Common myeloid progenitor, CD34-positive (primary cell): ENCODE results near the gene GJD3.

ENCODE experiments used
- CTCF ChIA-PET: fragments of 350-600 bp; sonication (Branson Sonifier 250); formaldehyde crosslinking; loops from one replicate; lab custom pipeline; 2021; ENCODE audit warnings: antibody characterized with exemption; lab: Charles Lee
- POLR2A ChIA-PET: fragments of 350-600 bp; sonication (Branson Sonifier 250); formaldehyde crosslinking; loops from one replicate; lab custom pipeline; 2021; ENCODE audit warnings: antibody characterized with exemption; lab: Charles Lee
- DNase-seq, 3 donors: peaks; one replicate each; pipeline versions ENCODE4 v3.0.0 to v3.0.0-alpha.2; 2013
- H3K27ac ChIP-seq, 2 experiments: 1 replicate in 1 of 2; 2 replicates in 1 of 2; pipeline ENCODE4 v1.7.0; 2013; ENCODE audit warnings: inconsistent platforms in 2 of 2, low read length in 2 of 2, mild to moderate bottlenecking in 2 of 2, low read depth in 1 of 2, moderate library complexity in 1 of 2; ENCODE audit not compliant: severe bottlenecking in 2 of 2, insufficient read depth in 1 of 2, poor library complexity in 1 of 2
- H3K27me3 ChIP-seq, 5 experiments: replicated peaks in 2 of 5; 1 replicate in 3 of 5; 2 replicates in 2 of 5; pipeline versions ENCODE4 v1.6.1 to v1.7.0; 2013; ENCODE audit warnings: low read length in 4 of 5, mild to moderate bottlenecking in 2 of 5, moderate library complexity in 2 of 5, inconsistent platforms in 1 of 5; ENCODE audit not compliant: insufficient read depth in 5 of 5, control insufficient read depth in 4 of 5
- H3K36me3 ChIP-seq, 4 experiments: 1 replicate in 2 of 4; 2 replicates in 2 of 4; pipeline versions ENCODE4 v1.6.1 to v1.7.0; 2013; ENCODE audit warnings: low read length in 3 of 4, control low read depth in 1 of 4, mild to moderate bottlenecking in 1 of 4; ENCODE audit not compliant: control insufficient read depth in 4 of 4, insufficient read depth in 4 of 4
- H3K4me1 ChIP-seq, 4 experiments: 1 replicate in 3 of 4; 2 replicates in 1 of 4; pipeline versions ENCODE4 v1.6.1 to v1.7.1; 2013; ENCODE audit warnings: low read length in 3 of 4, mild to moderate bottlenecking in 3 of 4, control low read depth in 1 of 4, inconsistent platforms in 1 of 4, moderate library complexity in 1 of 4; ENCODE audit not compliant: control insufficient read depth in 4 of 4, insufficient read depth in 4 of 4; ENCODE audit errors: control extremely low read depth in 1 of 4
- H3K4me3 ChIP-seq, 7 experiments: 1 replicate in 4 of 7; 2 replicates in 3 of 7; pipeline versions ENCODE4 v1.5.1 to v1.7.0; 2013; ENCODE audit warnings: mild to moderate bottlenecking in 7 of 7, low read length in 6 of 7, moderate library complexity in 6 of 7, inconsistent platforms in 2 of 7, low read depth in 2 of 7, control low read depth in 1 of 7; ENCODE audit not compliant: insufficient read depth in 4 of 7, control insufficient read depth in 1 of 7; ENCODE audit errors: extremely low read depth in 1 of 7
- H3K9me3 ChIP-seq, 5 experiments: 1 replicate in 4 of 5; 2 replicates in 1 of 5; pipeline versions ENCODE4 v1.6.1 to v1.7.1; 2013; ENCODE audit warnings: low read length in 4 of 5, mild to moderate bottlenecking in 2 of 5, inconsistent platforms in 1 of 5, low read depth in 1 of 5, moderate library complexity in 1 of 5; ENCODE audit not compliant: control insufficient read depth in 4 of 5, insufficient read depth in 2 of 5; ENCODE audit errors: control extremely low read depth in 1 of 5
- WGBS: methylation state at CpG from one replicate; pipeline ENCODE4 v1.1.5; 2013; ENCODE audit not compliant: insufficient coverage; 5-methylcytosine and 5-hydroxymethylcytosine counted together

The GJD3 gene

GRCh38 chr17:40335620-40336019, 28.9 kb downstream of the GJD3 start:
- POLR2A ChIA-PET: interaction anchor here (0.9 kb wide), 1 partner anchor 9 kb away, joined by 3 read pairs; no protein-coding TSS in a partner anchor
- no peak overlapping the region for H3K4me3 ChIP-seq
- no peak for DNase-seq
- no peaks in the 10 kb centered on the region for H3K9me3 ChIP-seq
- no peak overlapping the region for H3K27ac ChIP-seq
- H3K36me3 ChIP-seq: peaks cover 0 to 50% (median 12%) of the 10 kb centered on the region in 4 experiments
- WGBS: 94% methylated on average over 7 of the region's 8 CpGs
- peaks cover 22 to 92% (median 78%) of the 10 kb centered on the region in 4 experiments for H3K4me1 ChIP-seq
- H3K27me3 ChIP-seq: no peaks in the 10 kb centered on the region
- CTCF ChIA-PET: interaction anchor here (0.7 to 50.4 kb wide), 4 partner anchors 12 to 35 kb away, joined by 3 to 1388 read pairs (median 9); partner anchors contain the start of gene GJD3

GRCh38 chr17:40333781-40334448, 30.6 kb downstream of the GJD3 start:
- Histone ChIP-seq H3K27ac (no peak overlapping the region), H3K4me3 (no peak overlapping the region), H3K4me1 (peaks cover 28 to 92% (median 77%) of the 10 kb centered on the region in 4 experiments), H3K9me3 (no peaks in the 10 kb centered on the region), H3K27me3 (no peaks in the 10 kb centered on the region), H3K36me3 (peaks cover 0 to 47% (median 9%) of the 10 kb centered on the region in 4 experiments)
- CTCF ChIA-PET: interaction anchor here (0.7 to 50.4 kb wide), 6 partner anchors 11 to 30 kb away, joined by 3 to 1388 read pairs (median 4); partner anchors contain the start of gene GJD3
- POLR2A ChIA-PET: interaction anchor here (0.7 to 3.7 kb wide), 2 partner anchors 12 to 22 kb away, joined by 3 to 30 read pairs; no protein-coding TSS in a partner anchor
- no peak for DNase-seq
- WGBS: 73% methylated on average over 4 of the region's 4 CpGs

- Histone ChIP-seq H3K4me3 (peak overlapping the region in 3 of 7 experiments; percentile 19 to 39 (median 33)), H3K9me3 (no peaks in the 10 kb centered on the region), H3K27ac (no peak overlapping the region), H3K36me3 (peaks cover 0 to 39% (median 9%) of the 10 kb centered on the region in 4 experiments), H3K27me3 (no peaks in the 10 kb centered on the region), H3K4me1 (peaks cover 35 to 92% (median 77%) of the 10 kb centered on the region in 4 experiments)
- CTCF ChIA-PET: interaction anchor here (1.0 to 50.4 kb wide), 10 partner anchors 11 to 38 kb away, joined by 3 to 1388 read pairs (median 10); partner anchors contain the start of genes GJD3 and RARA
- POLR2A ChIA-PET: interaction anchor here (1.1 to 3.7 kb wide), 7 partner anchors 10 to 1455 kb away, joined by 3 to 30 read pairs (median 10); no protein-coding TSS in a partner anchor
- 43% methylated on average over 13 of the region's 22 CpGs for WGBS
- peak in 1 of 3 donors; percentile 30 for DNase-seq
Measured at GRCh38 chr17:40331743-40332641, 32.5 kb downstream of the GJD3 start.

GRCh38 chr17:40330850-40331470, 33.6 kb downstream of the GJD3 start:
- CTCF ChIA-PET: interaction anchor here (1.0 to 50.4 kb wide), 9 partner anchors 10 to 37 kb away, joined by 3 to 1388 read pairs (median 11); partner anchors contain the start of genes GJD3 and RARA
- H3K27me3 ChIP-seq: no peaks in the 10 kb centered on the region
- no peaks in the 10 kb centered on the region for H3K9me3 ChIP-seq
- no peak for DNase-seq
- POLR2A ChIA-PET: interaction anchor here (1.0 to 3.7 kb wide), 8 partner anchors 8 to 28 kb away, joined by 3 to 30 read pairs (median 8); no protein-coding TSS in a partner anchor
- peak overlapping the region in 4 of 7 experiments; percentile 23 to 58 (median 41) for H3K4me3 ChIP-seq
- H3K36me3 ChIP-seq: peaks cover 0 to 39% (median 9%) of the 10 kb centered on the region in 4 experiments
- peaks cover 34 to 97% (median 85%) of the 10 kb centered on the region in 4 experiments for H3K4me1 ChIP-seq
- WGBS: 85% methylated on average over 9 of the region's 10 CpGs
- peak overlapping the region in 1 of 2 experiments; percentile 59 for H3K27ac ChIP-seq

- H3K27me3 ChIP-seq: no peaks in the 10 kb centered on the region
- DNase-seq: peak; percentile 68 to 88 (median 86)
- H3K9me3 ChIP-seq: no peaks in the 10 kb centered on the region
- peaks cover 41 to 100% (median 93%) of the 10 kb centered on the region in 4 experiments for H3K4me1 ChIP-seq
- H3K36me3 ChIP-seq: peaks cover 0 to 37% (median 9%) of the 10 kb centered on the region in 4 experiments
- POLR2A ChIA-PET: interaction anchor here (0.8 to 3.3 kb wide), 7 partner anchors 9 to 25 kb away, joined by 3 to 16 read pairs (median 5); no protein-coding TSS in a partner anchor
- CTCF ChIA-PET: interaction anchor here (0.7 to 50.4 kb wide), 7 partner anchors 9 to 27 kb away, joined by 4 to 1388 read pairs (median 11); partner anchors contain the start of genes GJD3 and RARA
- 8% methylated on average over 8 of the region's 11 CpGs for WGBS
- peak overlapping the region in 6 of 7 experiments; percentile 17 to 58 (median 40) for H3K4me3 ChIP-seq
- peak overlapping the region in 1 of 2 experiments; percentile 59 for H3K27ac ChIP-seq
Measured at GRCh38 chr17:40329839-40330794, 34.4 kb downstream of the GJD3 start.
